ENCODE data around the gene NEGR1. TPM values are rescaled to one million over a fixed set of nuclear protein-coding genes. Genes with fewer than 3 reads are reported as not detected.

Gene NEGR1
- total RNA-seq, 4 donors from 2014 or later, result 4.6 to 5.7 (median 5.0) TPM

DNA sequence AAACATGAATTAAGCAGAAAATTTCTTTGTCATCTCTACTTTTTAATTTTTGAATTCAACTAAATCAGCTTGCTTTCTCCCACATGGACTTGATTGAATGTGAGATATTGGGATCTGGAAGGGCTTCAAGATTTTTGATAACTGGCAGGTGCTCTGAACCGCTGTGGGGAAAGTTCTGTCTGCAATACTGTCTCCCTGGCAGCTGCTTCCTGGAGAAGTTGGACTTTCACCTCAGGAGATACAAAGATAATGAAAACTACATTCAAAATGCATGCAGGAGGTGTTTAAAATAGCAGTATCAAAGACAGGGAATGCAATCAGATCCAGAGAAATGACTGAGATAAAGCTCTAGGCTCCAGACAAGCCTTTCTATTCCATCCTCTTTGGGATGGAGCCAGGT is 338.3 kb downstream of the NEGR1 start:
- intact Hi-C loops (cut with DNase I; ENCODE audit: low total_unique reads) (no loop called here), in situ Hi-C loops (cut with MboI; ENCODE audit: low sequenced_read_pairs in 4 of 4) (no loop called here)
- no peak overlapping the region for H3K27ac ChIP-seq
- DNase-seq (no peak), ATAC-seq (no peak)
- no peaks in the 10 kb centered on the region for H3K4me1 ChIP-seq
- TF ChIP-seq, protein P1, sequence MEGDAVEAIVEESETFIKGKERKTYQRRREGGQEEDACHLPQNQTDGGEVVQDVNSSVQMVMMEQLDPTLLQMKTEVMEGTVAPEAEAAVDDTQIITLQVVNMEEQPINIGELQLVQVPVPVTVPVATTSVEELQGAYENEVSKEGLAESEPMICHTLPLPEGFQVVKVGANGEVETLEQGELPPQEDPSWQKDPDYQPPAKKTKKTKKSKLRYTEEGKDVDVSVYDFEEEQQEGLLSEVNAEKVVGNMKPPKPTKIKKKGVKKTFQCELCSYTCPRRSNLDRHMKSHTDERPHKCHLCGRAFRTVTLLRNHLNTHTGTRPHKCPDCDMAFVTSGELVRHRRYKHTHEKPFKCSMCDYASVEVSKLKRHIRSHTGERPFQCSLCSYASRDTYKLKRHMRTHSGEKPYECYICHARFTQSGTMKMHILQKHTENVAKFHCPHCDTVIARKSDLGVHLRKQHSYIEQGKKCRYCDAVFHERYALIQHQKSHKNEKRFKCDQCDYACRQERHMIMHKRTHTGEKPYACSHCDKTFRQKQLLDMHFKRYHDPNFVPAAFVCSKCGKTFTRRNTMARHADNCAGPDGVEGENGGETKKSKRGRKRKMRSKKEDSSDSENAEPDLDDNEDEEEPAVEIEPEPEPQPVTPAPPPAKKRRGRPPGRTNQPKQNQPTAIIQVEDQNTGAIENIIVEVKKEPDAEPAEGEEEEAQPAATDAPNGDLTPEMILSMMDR (IDR thresholded peaks at IDR 0.05 in 4 of 5, conservative IDR thresholded peaks at IDR 0.05 in 1 of 5), result no peak
- TF ChIP-seq POLR2A (IDR thresholded peaks at IDR 0.05), result no peak
- H3K4me3 ChIP-seq, result no peak overlapping the region
- no peaks in the 10 kb centered on the region for H3K27me3 ChIP-seq
- no peaks in the 10 kb centered on the region for H3K9me3 ChIP-seq
- no peaks in the 10 kb centered on the region for H3K36me3 ChIP-seq

DNA sequence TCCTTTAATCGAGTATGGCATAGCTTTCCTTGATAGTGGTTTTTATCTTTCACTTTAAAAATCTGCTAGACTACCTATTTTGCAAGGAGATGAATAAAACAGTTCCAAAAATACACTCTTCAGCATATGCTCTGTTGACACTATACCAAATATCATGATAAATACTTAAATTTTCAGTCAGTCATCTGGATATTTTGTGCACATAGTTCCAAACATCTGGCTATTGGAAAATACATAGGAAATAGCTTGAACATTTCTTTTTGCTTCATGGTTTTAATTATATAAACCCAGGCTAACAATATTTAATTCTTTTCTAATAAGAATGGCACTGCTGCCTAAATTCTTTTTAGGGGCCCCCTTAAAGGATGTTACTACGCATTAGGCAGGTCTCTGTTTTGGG is 342.1 kb downstream of the NEGR1 start:
- no peaks in the 10 kb centered on the region for H3K36me3 ChIP-seq
- no peaks in the 10 kb centered on the region for H3K9me3 ChIP-seq
- no peak overlapping the region for H3K27ac ChIP-seq
- no peaks in the 10 kb centered on the region for H3K4me1 ChIP-seq
- ATAC-seq (no peak), DNase-seq (no peak)
- no peak for TF ChIP-seq POLR2A (IDR thresholded peaks at IDR 0.05)
- TF ChIP-seq, protein P1 (IDR thresholded peaks at IDR 0.05 in 4 of 5, conservative IDR thresholded peaks at IDR 0.05 in 1 of 5), result no peak
- intact Hi-C loops (cut with DNase I; ENCODE audit: low total_unique reads), result no loop called here
- H3K27me3 ChIP-seq, result no peaks in the 10 kb centered on the region
- no peak overlapping the region for H3K4me3 ChIP-seq
- in situ Hi-C loops (cut with MboI; ENCODE audit: low sequenced_read_pairs in 4 of 4), result no loop called here

DNA sequence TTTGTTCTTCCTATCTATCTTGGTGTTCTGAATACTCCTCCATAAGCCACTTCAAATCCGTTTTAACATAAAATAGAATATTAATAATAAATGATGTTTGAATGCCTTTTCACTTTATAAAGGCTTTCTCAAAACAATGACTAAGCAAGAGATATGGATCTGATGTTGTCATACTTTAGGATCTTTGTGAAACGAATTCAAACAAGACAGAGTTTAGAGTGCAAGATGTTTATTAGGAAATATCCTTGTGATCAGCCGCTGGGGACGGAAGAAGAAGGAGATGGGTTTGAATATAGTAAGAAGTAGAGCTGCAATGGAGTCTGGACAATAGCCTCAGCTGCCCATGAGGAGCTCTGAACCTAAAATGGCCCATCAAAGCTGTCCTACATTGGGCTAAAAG is 351.8 kb downstream of the NEGR1 start:
- Histone ChIP-seq H3K4me3 (no peak overlapping the region), H3K4me1 (no peaks in the 10 kb centered on the region), H3K27ac (no peak overlapping the region), H3K36me3 (no peaks in the 10 kb centered on the region), H3K27me3 (no peaks in the 10 kb centered on the region), H3K9me3 (no peaks in the 10 kb centered on the region)
- no peak for TF ChIP-seq POLR2A (IDR thresholded peaks at IDR 0.05)
- TF ChIP-seq, protein P1 (IDR thresholded peaks at IDR 0.05 in 4 of 5, conservative IDR thresholded peaks at IDR 0.05 in 1 of 5), result no peak
- intact Hi-C loops (cut with DNase I; ENCODE audit: low total_unique reads), result no loop called here
- ATAC-seq, result no peak
- in situ Hi-C loops (cut with MboI; ENCODE audit: low sequenced_read_pairs in 4 of 4), result no loop called here
- DNase-seq, result no peak

DNA sequence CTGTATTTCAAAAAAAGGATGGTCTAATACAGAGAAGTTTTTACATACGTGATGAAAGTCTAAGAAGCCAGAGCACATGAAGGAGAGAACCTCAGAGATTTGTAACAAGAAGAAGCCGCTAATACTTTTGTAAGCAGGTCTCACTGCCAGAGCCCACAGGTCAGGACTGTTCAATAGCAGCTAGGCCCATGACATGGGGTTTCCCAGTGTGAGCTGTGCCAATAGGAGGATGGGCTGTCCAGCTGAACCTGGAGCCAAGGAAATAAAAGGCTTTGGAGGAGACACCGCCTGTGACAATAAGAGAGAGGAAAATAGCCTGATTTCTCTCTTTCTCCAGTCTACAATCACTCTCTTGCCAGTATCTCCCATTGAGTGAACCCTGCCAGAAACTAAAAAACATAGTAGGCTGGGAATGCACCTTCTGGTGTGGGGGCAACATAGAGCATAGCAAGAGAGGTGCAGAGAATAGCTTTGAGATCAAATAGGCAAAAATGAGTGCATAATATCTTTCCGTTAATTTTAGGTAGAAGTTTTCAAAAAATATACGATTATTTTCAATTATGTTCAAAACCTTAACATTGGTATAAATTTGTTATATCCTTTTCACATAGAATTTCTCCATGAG is 360.3 kb downstream of the NEGR1 start:
- DNase-seq (no peak), ATAC-seq (no peak)
- Histone ChIP-seq H3K9me3 (no peaks in the 10 kb centered on the region), H3K27ac (no peak overlapping the region), H3K36me3 (no peaks in the 10 kb centered on the region), H3K4me1 (no peaks in the 10 kb centered on the region), H3K27me3 (no peaks in the 10 kb centered on the region), H3K4me3 (no peak overlapping the region)
- no peak for TF ChIP-seq POLR2A (IDR thresholded peaks at IDR 0.05)
- TF ChIP-seq, protein P1 (IDR thresholded peaks at IDR 0.05 in 4 of 5, conservative IDR thresholded peaks at IDR 0.05 in 1 of 5), result no peak
- intact Hi-C loops (cut with DNase I; ENCODE audit: low total_unique reads), result no loop called here
- in situ Hi-C loops (cut with MboI; ENCODE audit: low sequenced_read_pairs in 4 of 4), result no loop called here

DNA sequence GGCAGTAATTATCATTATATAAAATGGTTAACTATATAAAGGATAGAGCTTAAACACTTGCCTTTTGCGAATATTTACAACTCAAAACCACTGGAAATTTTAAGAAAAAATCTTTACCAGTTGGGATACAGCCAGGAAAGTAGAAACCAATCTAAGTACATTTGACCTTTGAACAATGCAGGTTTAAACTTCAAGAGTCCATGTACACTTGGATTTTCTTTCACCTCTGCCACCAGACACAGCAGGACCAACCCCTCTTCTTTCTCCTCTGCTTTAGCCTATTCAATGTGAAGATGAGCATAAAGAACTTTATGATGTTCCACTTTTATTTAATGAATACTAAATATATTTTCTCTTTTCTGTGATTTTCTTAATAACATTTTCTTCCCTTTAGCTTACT is 361.1 kb downstream of the NEGR1 start:
- H3K27me3 ChIP-seq, result no peaks in the 10 kb centered on the region
- in situ Hi-C loops (cut with MboI; ENCODE audit: low sequenced_read_pairs in 4 of 4) (no loop called here), intact Hi-C loops (cut with DNase I; ENCODE audit: low total_unique reads) (no loop called here)
- H3K9me3 ChIP-seq, result no peaks in the 10 kb centered on the region
- TF ChIP-seq POLR2A (IDR thresholded peaks at IDR 0.05), result no peak
- TF ChIP-seq, protein P1 (IDR thresholded peaks at IDR 0.05 in 4 of 5, conservative IDR thresholded peaks at IDR 0.05 in 1 of 5), result no peak
- H3K4me1 ChIP-seq, result no peaks in the 10 kb centered on the region
- ATAC-seq (no peak), DNase-seq (no peak)
- H3K27ac ChIP-seq, result no peak overlapping the region
- H3K4me3 ChIP-seq, result no peak overlapping the region
- H3K36me3 ChIP-seq, result no peaks in the 10 kb centered on the region
